GM12873 (cell line): ENCODE data around the gene PROCR.

Source experiments
- TF ChIP-seq, protein P1 (sequence below): IDR thresholded peaks from 2 replicates; pipeline ENCODE4 v1.5.1; 2012; ENCODE audit warnings: low read depth, mild to moderate bottlenecking, moderate library complexity, low read length, control low read depth; ENCODE audit not compliant: insufficient read depth; ENCODE audit errors: missing control alignments

The PROCR gene

DNA sequence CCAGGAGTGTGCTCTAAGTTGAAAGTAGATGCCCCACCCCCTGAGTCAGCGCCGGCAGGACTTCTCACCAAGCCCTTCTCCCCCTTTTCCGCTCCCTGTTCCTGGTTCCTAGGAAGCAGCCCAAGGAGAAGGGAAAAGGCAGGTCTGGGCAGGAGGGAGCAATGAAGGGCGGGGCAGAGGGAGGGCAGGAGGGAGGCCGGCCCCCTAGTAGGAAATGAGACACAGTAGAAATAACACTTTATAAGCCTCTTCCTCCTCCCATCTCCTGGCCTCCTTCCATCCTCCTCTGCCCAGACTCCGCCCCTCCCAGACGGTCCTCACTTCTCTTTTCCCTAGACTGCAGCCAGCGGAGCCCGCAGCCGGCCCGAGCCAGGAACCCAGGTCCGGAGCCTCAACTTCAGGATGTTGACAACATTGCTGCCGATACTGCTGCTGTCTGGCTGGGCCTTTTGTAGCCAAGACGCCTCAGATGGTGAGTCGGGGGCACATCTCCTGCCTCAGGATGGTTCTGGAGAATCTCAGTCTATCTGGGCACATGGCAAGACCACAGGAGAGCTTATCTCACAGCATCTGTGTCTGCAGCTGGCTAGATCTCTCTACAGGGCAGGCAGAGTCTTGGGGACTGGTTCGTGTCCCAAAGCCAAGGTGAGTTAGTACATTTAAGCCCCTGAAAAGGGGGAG lies at the start of gene PROCR:
TSS of gene PROCR (plus strand) at position 320 of the 681 bp plus-strand sequence. CDS start at position 403, 83 bp downstream.
- TF ChIP-seq, protein P1, sequence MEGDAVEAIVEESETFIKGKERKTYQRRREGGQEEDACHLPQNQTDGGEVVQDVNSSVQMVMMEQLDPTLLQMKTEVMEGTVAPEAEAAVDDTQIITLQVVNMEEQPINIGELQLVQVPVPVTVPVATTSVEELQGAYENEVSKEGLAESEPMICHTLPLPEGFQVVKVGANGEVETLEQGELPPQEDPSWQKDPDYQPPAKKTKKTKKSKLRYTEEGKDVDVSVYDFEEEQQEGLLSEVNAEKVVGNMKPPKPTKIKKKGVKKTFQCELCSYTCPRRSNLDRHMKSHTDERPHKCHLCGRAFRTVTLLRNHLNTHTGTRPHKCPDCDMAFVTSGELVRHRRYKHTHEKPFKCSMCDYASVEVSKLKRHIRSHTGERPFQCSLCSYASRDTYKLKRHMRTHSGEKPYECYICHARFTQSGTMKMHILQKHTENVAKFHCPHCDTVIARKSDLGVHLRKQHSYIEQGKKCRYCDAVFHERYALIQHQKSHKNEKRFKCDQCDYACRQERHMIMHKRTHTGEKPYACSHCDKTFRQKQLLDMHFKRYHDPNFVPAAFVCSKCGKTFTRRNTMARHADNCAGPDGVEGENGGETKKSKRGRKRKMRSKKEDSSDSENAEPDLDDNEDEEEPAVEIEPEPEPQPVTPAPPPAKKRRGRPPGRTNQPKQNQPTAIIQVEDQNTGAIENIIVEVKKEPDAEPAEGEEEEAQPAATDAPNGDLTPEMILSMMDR = no peak

DNA sequence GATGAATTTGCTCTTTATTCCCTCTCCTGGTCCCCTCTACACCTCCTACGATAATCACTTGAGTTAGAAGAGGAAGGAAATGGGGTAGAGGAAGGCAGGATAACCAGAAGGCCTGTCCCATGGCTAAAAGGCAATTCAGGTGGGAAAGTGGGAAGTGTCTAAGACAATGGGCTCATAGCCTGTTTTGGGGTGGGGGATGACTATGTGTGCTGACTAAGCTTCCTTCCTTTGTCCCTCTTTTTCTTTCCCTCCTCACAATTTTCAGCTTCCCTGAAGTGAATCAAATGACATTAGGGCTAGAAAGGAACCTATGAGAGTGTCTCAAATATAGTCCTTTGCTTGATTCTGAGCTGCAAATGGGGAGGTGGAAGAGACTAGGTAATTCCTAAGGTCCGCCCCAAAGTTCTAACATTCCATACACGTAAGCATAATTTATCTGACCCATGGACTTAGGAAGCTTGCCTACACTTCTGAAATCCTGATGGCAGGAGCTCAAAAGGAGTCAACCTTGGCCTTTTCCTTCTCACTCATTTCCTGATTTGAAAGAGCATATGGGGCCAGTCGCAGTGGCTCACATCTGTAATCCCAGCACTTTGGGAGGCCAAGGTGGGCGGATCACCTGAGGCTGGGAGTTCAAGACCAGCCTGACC lies 49.0 kb upstream of the PROCR start:
- TF ChIP-seq, protein P1 = no peak

DNA sequence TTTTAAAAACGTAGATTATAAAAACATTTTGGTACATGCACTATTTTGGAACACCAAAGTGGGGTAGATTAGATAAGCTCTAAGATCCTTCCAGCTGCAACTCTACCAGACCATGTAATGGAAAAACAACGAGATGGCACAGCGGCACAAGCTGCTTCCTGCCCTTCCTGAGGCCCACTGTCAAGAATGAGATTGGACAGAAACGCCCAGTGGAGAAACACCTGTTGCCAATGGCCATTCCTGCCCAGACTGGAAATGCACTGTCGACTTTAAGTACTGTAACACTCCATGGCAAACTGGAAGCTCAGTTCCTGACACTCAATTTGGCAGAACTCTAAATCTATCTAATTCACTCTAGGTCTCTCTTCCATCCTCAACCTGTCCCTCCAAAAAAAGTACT lies 46.1 kb upstream of the PROCR start:
- TF ChIP-seq, protein P1 = no peak

DNA sequence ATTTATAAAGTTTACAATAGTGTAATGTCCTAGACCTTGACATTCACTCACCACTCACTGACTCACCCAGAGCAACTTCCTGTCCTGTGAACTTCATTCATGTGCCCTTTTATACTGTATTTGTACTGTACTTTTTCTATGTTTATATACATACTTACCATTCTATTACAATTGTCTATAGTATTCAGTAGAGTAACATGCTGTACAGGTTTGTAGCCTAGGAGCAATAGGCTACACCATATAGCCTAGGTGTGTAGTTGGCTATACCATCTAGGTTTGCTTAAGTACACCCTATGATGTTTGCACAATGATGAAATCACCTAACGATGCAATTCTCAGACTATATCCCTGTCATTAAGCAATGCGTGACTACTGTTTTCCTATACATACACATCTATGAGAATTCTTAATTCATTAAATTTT lies 42.2 kb upstream of the PROCR start:
- TF ChIP-seq, protein P1 = no peak

DNA sequence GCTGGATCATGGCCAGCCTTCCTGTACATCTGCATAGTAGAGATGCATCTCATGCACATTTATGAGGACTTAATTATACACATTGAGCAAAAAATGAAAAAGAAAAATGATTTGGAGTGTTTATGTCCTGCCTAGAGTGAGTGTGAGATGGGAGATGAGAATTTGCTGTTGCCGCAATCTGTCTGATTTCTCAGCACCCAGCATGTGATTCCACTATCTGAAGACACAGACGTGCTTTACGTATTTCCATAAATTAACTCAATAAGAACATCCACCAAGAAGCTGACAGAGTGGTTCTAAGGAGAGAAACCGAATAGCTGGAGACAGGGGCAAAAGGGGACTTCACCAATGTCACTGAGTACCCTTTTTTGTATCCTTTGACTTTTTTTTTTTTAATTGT lies 39.9 kb upstream of the PROCR start:
- TF ChIP-seq, protein P1 = no peak

DNA sequence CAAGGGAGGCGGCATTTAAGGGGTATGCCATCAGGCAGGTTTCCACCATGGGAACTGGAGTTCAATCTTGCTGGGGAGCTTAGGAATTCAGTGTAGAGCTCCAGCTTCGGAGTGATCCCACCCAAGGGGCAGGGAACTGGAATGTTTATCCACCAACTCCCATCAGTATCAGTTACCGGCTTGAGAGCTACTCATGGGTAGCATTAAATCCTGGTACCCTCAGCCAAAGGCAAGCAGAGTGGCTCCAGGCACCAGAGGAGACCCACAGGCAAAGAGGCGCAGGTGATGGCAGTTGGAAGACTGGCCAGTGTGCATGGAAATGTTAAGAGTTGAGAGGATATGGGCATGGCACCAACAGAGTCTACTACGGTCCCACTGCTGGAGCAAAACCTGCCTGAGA lies 38.8 kb upstream of the PROCR start:
- TF ChIP-seq, protein P1 = no peak

DNA sequence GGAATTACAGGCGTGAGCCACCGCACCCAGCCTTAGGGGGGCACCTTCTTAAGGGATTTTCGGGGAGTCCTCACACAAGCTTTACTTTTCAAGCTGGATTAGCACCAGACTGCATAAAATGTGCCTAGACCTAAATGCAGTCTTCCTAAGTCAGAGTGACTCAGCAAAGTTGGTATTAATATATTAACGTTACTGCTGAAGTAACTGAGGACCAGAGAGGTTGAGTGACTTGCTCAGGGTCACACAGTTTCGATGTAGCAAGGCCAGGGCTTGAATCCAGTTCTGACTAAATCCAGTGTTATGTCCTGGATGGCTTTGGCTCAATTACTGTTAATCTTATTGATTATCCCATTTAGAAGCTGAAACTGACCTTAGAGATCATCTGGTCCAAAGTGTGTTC lies 38.1 kb upstream of the PROCR start:
- TF ChIP-seq, protein P1 = no peak
